Measurements from ENCODE around the gene COL18A1.

The COL18A1 gene

GRCh38 chr21:45381865-45382696 lies 22.9 kb upstream of the COL18A1 start (continued):
- TF ChIP-seq POU6F1 (CRISPR knock-in tag; IDR thresholded peaks at IDR 0.05; ENCODE audit: borderline replicate concordance, low read depth) (no peak), CSDC2 (CRISPR knock-in tag; IDR thresholded peaks at IDR 0.05) (no peak), ARNTL (CRISPR knock-in tag; IDR thresholded peaks at IDR 0.05; ENCODE audit: borderline replicate concordance, low read depth) (no peak), ZFP3 (CRISPR knock-in tag; IDR thresholded peaks at IDR 0.05) (no peak), ZNF565 (CRISPR knock-in tag; conservative IDR thresholded peaks at IDR 0.05; ENCODE audit: low read depth) (no peak), GLIS3 (CRISPR knock-in tag; IDR thresholded peaks at IDR 0.05) (no peak)

DNA sequence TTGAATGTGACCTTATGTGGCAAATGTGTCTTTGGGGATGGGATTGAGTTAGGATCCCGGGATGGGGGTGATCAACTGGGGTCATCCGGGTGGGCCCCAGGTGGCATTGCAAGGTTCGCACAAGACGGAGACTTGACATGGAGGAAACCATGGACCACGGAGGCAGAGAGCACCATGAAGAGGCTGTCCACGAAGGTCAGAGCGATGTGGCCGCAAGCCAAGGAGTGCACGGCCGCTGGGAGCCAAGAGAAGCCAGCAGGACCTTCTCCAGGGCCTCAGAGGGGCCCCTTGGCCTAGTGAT lies 22.3 kb upstream of the COL18A1 start:
- ATAC-seq: no peak
- no peak for TF ChIP-seq ZC3H10 (CRISPR knock-in tag; IDR thresholded peaks at IDR 0.05)
- TF ChIP-seq ZNF70 (CRISPR knock-in tag; IDR thresholded peaks at IDR 0.05): no peak
- TF ChIP-seq, protein P1, sequence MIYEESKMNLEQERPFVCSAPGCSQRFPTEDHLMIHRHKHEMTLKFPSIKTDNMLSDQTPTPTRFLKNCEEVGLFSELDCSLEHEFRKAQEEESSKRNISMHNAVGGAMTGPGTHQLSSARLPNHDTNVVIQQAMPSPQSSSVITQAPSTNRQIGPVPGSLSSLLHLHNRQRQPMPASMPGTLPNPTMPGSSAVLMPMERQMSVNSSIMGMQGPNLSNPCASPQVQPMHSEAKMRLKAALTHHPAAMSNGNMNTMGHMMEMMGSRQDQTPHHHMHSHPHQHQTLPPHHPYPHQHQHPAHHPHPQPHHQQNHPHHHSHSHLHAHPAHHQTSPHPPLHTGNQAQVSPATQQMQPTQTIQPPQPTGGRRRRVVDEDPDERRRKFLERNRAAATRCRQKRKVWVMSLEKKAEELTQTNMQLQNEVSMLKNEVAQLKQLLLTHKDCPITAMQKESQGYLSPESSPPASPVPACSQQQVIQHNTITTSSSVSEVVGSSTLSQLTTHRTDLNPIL (CRISPR knock-in tag; IDR thresholded peaks at IDR 0.05; ENCODE audit: low read depth): no peak
- no peak for TF ChIP-seq ZNF565 (CRISPR knock-in tag; conservative IDR thresholded peaks at IDR 0.05; ENCODE audit: low read depth)
- no peak for TF ChIP-seq ARNTL (CRISPR knock-in tag; IDR thresholded peaks at IDR 0.05; ENCODE audit: borderline replicate concordance, low read depth)

GRCh38 chr21:45383111-45383614 lies 21.8 kb upstream of the COL18A1 start:
- TF ChIP-seq, protein P2, sequence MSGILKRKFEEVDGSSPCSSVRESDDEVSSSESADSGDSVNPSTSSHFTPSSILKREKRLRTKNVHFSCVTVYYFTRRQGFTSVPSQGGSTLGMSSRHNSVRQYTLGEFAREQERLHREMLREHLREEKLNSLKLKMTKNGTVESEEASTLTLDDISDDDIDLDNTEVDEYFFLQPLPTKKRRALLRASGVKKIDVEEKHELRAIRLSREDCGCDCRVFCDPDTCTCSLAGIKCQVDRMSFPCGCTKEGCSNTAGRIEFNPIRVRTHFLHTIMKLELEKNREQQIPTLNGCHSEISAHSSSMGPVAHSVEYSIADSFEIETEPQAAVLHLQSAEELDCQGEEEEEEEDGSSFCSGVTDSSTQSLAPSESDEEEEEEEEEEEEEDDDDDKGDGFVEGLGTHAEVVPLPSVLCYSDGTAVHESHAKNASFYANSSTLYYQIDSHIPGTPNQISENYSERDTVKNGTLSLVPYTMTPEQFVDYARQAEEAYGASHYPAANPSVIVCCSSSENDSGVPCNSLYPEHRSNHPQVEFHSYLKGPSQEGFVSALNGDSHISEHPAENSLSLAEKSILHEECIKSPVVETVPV (CRISPR knock-in tag; IDR thresholded peaks at IDR 0.05): no peak
- ATAC-seq: no peak

- TF ChIP-seq, protein P3, sequence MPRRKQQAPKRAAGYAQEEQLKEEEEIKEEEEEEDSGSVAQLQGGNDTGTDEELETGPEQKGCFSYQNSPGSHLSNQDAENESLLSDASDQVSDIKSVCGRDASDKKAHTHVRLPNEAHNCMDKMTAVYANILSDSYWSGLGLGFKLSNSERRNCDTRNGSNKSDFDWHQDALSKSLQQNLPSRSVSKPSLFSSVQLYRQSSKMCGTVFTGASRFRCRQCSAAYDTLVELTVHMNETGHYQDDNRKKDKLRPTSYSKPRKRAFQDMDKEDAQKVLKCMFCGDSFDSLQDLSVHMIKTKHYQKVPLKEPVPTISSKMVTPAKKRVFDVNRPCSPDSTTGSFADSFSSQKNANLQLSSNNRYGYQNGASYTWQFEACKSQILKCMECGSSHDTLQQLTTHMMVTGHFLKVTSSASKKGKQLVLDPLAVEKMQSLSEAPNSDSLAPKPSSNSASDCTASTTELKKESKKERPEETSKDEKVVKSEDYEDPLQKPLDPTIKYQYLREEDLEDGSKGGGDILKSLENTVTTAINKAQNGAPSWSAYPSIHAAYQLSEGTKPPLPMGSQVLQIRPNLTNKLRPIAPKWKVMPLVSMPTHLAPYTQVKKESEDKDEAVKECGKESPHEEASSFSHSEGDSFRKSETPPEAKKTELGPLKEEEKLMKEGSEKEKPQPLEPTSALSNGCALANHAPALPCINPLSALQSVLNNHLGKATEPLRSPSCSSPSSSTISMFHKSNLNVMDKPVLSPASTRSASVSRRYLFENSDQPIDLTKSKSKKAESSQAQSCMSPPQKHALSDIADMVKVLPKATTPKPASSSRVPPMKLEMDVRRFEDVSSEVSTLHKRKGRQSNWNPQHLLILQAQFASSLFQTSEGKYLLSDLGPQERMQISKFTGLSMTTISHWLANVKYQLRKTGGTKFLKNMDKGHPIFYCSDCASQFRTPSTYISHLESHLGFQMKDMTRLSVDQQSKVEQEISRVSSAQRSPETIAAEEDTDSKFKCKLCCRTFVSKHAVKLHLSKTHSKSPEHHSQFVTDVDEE (CRISPR knock-in tag; IDR thresholded peaks at IDR 0.05): no peak
- TF ChIP-seq PPARA (CRISPR knock-in tag; IDR thresholded peaks at IDR 0.05; ENCODE audit: borderline replicate concordance) (no peak), OSR1 (CRISPR knock-in tag; IDR thresholded peaks at IDR 0.05) (no peak), POU6F1 (CRISPR knock-in tag; IDR thresholded peaks at IDR 0.05; ENCODE audit: borderline replicate concordance, low read depth) (no peak), ZNF70 (CRISPR knock-in tag; IDR thresholded peaks at IDR 0.05) (no peak), ZC3H10 (CRISPR knock-in tag; IDR thresholded peaks at IDR 0.05) (no peak), ESRRG (CRISPR knock-in tag; IDR thresholded peaks at IDR 0.05) (no peak), RARB (CRISPR knock-in tag; IDR thresholded peaks at IDR 0.05) (no peak), PATZ1 (CRISPR knock-in tag; IDR thresholded peaks at IDR 0.05; ENCODE audit: borderline replicate concordance) (no peak), ZFP30 (CRISPR knock-in tag; IDR thresholded peaks at IDR 0.05) (no peak), GLIS3 (CRISPR knock-in tag; IDR thresholded peaks at IDR 0.05) (no peak), CSDC2 (CRISPR knock-in tag; IDR thresholded peaks at IDR 0.05) (no peak), ARNTL (CRISPR knock-in tag; IDR thresholded peaks at IDR 0.05; ENCODE audit: borderline replicate concordance, low read depth) (no peak), ISL1 (CRISPR knock-in tag; IDR thresholded peaks at IDR 0.05) (no peak)
- ATAC-seq: no peak
Observed at GRCh38 chr21:45383615-45384201, 21.3 kb upstream of the COL18A1 start.
